Pancreas (tissue), 10 donors: ENCODE measurements around the gene MLX. TPM values are rescaled to one million over a fixed set of nuclear protein-coding genes. Genes with fewer than 3 reads are reported as not detected.

Experiments
- ATAC-seq, 4 donors: fragments of 200-7000 bp; cut with Tn5 transposase; one replicate each; pipeline versions ENCODE4 v1.8.0 to v1.9.1; 2020; ENCODE audit warnings: mild to moderate bottlenecking in 4 of 4, moderate library complexity in 4 of 4
- DNase-seq, 6 donors: peaks; one replicate each; pipeline ENCODE4 v3.0.0-alpha.2; 2020
- FAIRE-seq: peaks from 2 replicates; lab custom pipeline; 2012; peaks lifted over from hg19 to GRCh38; lab: Jason Lieb, UNC
- H3K27ac ChIP-seq, 4 donors: fragments of 200-600 bp; sonication (generic); 1 replicate in 3 of 4; 2 replicates in 1 of 4; pipeline versions ENCODE4 v1.5.0 to v1.8.0; 2020
- H3K27me3 ChIP-seq, 4 donors: fragments of 200-600 bp; one replicate each; pipeline ENCODE4 v1.8.0; 2021
- H3K36me3 ChIP-seq, 3 donors: fragments of 200-600 bp; sonication (generic) in 1 of 3; one replicate each; pipeline versions ENCODE4 v1.5.0 to v1.8.0; 2020 to 2021
- H3K4me1 ChIP-seq, 3 donors: fragments of 200-600 bp; one replicate each; pipeline ENCODE4 v1.8.0; 2021
- H3K4me3 ChIP-seq, 4 donors: fragments of 200-600 bp; sonication (generic) in 2 of 4; one replicate each; pipeline versions ENCODE4 v1.5.0 to v1.8.0; 2020 to 2021
- H3K9me3 ChIP-seq, 4 donors: fragments of 200-600 bp; one replicate each; pipeline ENCODE4 v1.8.0; 2021
- WGBS, 2 donors: extraction: QIAGEN DNeasy Blood & Tissue Kit; methylation state at CpG; one replicate each; pipeline ENCODE4 v1.1.7; 2013; 5-methylcytosine and 5-hydroxymethylcytosine counted together
- intact Hi-C, 3 donors: fragments of 100-400 bp; cut with DNase I; formaldehyde crosslinking; loops; one replicate each; pipeline versions ENCODE4 v1.11.1 to v1.14.2; 2022
- polyA plus RNA-seq, 2 donors: library from polyadenylated mRNA; stranded (reverse); fragments of 200-250 nt; gene quantifications; one replicate each; pipeline ENCODE4 v1.2.3, GENCODE V29; 2013
- total RNA-seq, 6 donors: library from RNA; stranded (reverse); fragmentation: NEBNext Ultra II Directional in 4 of 6; extraction: Animal tissue kit (Norgen Biotek cat#: 25700) in 4 of 6; gene quantifications; one replicate each; pipeline versions ENCODE4 v1.2.1 to v1.2.4, GENCODE V29; 2021 to 2023
- TF ChIP-seq, protein P1 (sequence below), 4 donors: fragments of 200-600 bp; sonication (generic) in 3 of 4; IDR thresholded peaks; one replicate each; pipeline versions ENCODE4 v1.5.0 to v1.8.0; 2021; ENCODE audit warnings: antibody characterized with exemption in 4 of 4
- donor health status: healthy with polysubstance abuse.
- donor health status: DM: no; HTN: no; CAD: no; lungs with moderate emphysema.
- donor health status: DM: no; HTN: no; CAD: no.
- donor health status: control.
- donor health status: control.
- donor health status: Bipolar disorder and iron deficiency.
- donor health status: DM: yes; HTN: yes; CAD: no.
- donor health status: DM: no; HTN: no; CAD: no.
- donor health status: DM: no; HTN: no; CAD: no.
- donor health status: DM: yes; HTN: yes; CAD: no.

Gene MLX
- total and polyA plus RNA-seq, 8 donors, result 18.6 to 44.5 (median 25.2) TPM

GRCh38 chr17:42536048-42536371 is 30.9 kb upstream of the MLX start, which contains the start of gene NAGLU:
Gene NAGLU, plus strand, starts transcription at chr17:42536241. Its CDS starts 32 bp downstream, at chr17:42536273.
- FAIRE-seq, result no peak
- TF ChIP-seq, protein P1, sequence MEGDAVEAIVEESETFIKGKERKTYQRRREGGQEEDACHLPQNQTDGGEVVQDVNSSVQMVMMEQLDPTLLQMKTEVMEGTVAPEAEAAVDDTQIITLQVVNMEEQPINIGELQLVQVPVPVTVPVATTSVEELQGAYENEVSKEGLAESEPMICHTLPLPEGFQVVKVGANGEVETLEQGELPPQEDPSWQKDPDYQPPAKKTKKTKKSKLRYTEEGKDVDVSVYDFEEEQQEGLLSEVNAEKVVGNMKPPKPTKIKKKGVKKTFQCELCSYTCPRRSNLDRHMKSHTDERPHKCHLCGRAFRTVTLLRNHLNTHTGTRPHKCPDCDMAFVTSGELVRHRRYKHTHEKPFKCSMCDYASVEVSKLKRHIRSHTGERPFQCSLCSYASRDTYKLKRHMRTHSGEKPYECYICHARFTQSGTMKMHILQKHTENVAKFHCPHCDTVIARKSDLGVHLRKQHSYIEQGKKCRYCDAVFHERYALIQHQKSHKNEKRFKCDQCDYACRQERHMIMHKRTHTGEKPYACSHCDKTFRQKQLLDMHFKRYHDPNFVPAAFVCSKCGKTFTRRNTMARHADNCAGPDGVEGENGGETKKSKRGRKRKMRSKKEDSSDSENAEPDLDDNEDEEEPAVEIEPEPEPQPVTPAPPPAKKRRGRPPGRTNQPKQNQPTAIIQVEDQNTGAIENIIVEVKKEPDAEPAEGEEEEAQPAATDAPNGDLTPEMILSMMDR (IDR thresholded peaks at IDR 0.05), result no peak
- Histone ChIP-seq H3K9me3 (no peaks in the 10 kb centered on the region), H3K27ac (peak within 1 kb of the TSS; percentile 46 to 91 (median 82)), H3K4me3 (peak within 1 kb of the TSS; percentile 40 to 68 (median 64)), H3K36me3 (no peaks in the 10 kb centered on the region), H3K4me1 (peaks cover 7 to 21% (median 13%) of the 10 kb centered on the region in 3 donors), H3K27me3 (no peaks in the 10 kb centered on the region)
- ATAC-seq, result peak; percentile 81 to 88 (median 84)
- WGBS, 2 donors, result 0% methylated on average over 24 to 40 of the region's 40 CpGs
- intact Hi-C loops, result no loop called here
- DNase-seq, result peak; percentile 95 to 99 (median 98)

DNA sequence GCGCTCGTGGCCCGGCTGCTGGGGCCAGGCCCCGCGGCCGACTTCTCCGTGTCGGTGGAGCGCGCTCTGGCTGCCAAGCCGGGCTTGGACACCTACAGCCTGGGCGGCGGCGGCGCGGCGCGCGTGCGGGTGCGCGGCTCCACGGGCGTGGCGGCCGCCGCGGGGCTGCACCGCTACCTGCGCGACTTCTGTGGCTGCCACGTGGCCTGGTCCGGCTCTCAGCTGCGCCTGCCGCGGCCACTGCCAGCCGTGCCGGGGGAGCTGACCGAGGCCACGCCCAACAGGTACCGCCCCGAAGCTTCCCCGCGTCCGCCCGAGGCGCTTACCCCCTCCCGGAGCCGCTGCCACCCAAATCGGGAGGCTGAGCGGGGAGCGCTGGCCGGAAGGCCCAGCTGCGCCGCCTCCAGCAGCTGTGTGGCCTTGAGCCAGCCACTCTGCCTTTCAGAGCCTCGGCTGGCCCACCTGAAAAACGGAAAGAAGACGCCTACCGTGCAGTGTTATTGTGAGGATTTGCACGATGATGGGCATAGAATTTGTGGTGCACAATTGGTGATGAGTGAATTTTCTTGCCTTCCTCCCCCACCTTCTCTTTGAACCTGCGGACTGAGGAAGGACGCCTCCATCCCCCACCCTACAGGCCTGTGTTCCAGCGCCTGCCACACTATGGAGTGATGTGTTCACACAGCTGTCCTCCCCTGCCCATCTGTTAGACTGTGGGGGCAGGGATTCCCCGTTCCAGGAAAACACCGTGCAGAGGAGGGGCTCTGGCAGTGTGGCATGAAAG is 30.3 kb upstream of the MLX start:
- DNase-seq, result peak; percentile 89 to 96 (median 90)
- FAIRE-seq, result no peak

GRCh38 chr17:42537156-42537805 is 29.6 kb upstream of the MLX start:
- Histone ChIP-seq H3K4me3 (peak overlapping the region; percentile 40 to 68 (median 64)), H3K27ac (peak overlapping the region in 3 of 4 donors; percentile 81 to 91 (median 84)), H3K36me3 (no peaks in the 10 kb centered on the region), H3K9me3 (no peaks in the 10 kb centered on the region), H3K27me3 (no peaks in the 10 kb centered on the region), H3K4me1 (peaks cover 7 to 13% (median 9%) of the 10 kb centered on the region in 3 donors)
- WGBS, 2 donors, result 80 to 83% methylated on average over 30 of the region's 31 CpGs
- FAIRE-seq (no peak), ATAC-seq (peak in 2 of 4 donors; percentile 1 to 7), DNase-seq (peak in 3 of 6 donors; percentile 24 to 81 (median 53))
- TF ChIP-seq, protein P1 (IDR thresholded peaks at IDR 0.05), result no peak
- intact Hi-C loops, result no loop called here

More for the DNA sequence above, 30.3 kb upstream of the MLX start:
- H3K27me3 ChIP-seq, result no peaks in the 10 kb centered on the region
- TF ChIP-seq, protein P1 (IDR thresholded peaks at IDR 0.05), result no peak
- H3K27ac ChIP-seq, result peak overlapping the region; percentile 46 to 91 (median 82)
- peaks cover 7 to 15% (median 9%) of the 10 kb centered on the region in 3 donors for H3K4me1 ChIP-seq
- H3K4me3 ChIP-seq, result peak overlapping the region; percentile 40 to 68 (median 64)
- H3K9me3 ChIP-seq, result no peaks in the 10 kb centered on the region
- WGBS, 2 donors, result 1% methylated on average over 33 to 65 of the region's 65 CpGs
- H3K36me3 ChIP-seq, result no peaks in the 10 kb centered on the region
- intact Hi-C loops, result no loop called here
- ATAC-seq, result peak; percentile 66 to 80 (median 76)

DNA sequence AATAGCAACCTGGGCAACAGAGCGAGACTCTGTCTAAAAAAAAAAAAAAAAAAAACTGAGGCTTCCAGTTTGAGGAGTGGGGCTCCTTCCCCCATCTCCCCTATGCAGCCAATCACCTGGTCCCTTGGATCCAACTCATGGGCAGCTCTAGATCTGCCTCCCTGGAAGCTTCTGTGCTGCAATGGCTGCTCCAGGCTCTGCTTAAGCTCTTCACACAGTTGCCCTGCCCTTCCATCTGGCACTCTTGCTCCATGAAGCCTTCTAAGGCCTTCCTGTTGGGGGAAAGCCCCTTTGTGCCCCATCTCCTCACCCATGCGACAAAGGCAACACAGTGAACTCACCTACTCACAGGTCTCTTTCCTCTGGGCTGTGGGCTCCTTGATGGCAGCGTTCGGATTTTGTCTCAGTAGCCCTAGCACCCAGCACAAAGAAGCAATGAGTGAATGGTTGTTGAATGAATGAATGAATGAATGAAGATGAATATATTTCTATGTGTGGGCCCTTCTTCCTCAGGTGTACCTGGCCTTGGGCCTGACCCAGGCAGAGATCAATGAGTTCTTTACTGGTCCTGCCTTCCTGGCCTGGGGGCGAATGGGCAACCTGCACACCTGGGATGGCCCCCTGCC is 29.0 kb upstream of the MLX start:
- Histone ChIP-seq H3K9me3 (no peaks in the 10 kb centered on the region), H3K4me1 (peaks cover 7 to 13% (median 9%) of the 10 kb centered on the region in 3 donors), H3K27ac (no peak overlapping the region), H3K36me3 (no peaks in the 10 kb centered on the region), H3K27me3 (no peaks in the 10 kb centered on the region), H3K4me3 (no peak overlapping the region)
- no peak for ATAC-seq
- DNase-seq, result peak in 1 of 6 donors; percentile 24
- intact Hi-C loops, result no loop called here
- no peak for FAIRE-seq
- 94 to 95% methylated on average over 5 of the region's 5 CpGs for whole genome bisulfite sequencing, 2 donors
- TF ChIP-seq, protein P1 (IDR thresholded peaks at IDR 0.05), result no peak
